IMR-90 (cell line): ENCODE results near the gene GLIPR1L2.

Experiments
- BHLHE40 ChIP-seq: fragments of 150-350 bp; IDR thresholded peaks from 2 replicates; pipeline ENCODE4 v1.6.1; 2016; ENCODE audit warnings: mild to moderate bottlenecking, low read depth, low read length
- CEBPB ChIP-seq: IDR thresholded peaks from 2 replicates; pipeline ENCODE4 v1.6.1; 2012; ENCODE audit warnings: low read depth, low read length, improper control_type of control experiment
- CHD1 ChIP-seq: IDR thresholded peaks from 2 replicates; pipeline ENCODE4 v1.6.1; 2012; ENCODE audit warnings: low read depth, low read length, improper control_type of control experiment
- FOS ChIP-seq: fragments of 150-350 bp; IDR thresholded peaks from 2 replicates; pipeline ENCODE4 v1.6.1; 2016; ENCODE audit warnings: low read depth, low read length
- MAZ ChIP-seq: IDR thresholded peaks from 2 replicates; pipeline ENCODE4 v1.6.1; 2012; ENCODE audit warnings: low read depth, mild to moderate bottlenecking, low read length, improper control_type of control experiment, moderate library complexity, borderline replicate concordance
- MXI1 ChIP-seq: IDR thresholded peaks from 2 replicates; pipeline ENCODE4 v1.6.1; 2012; ENCODE audit warnings: low read depth, mild to moderate bottlenecking, low read length, moderate library complexity, borderline replicate concordance
- NFE2L2 ChIP-seq: fragments of 150-350 bp; IDR thresholded peaks from 2 replicates; pipeline ENCODE4 v1.6.1; 2016; ENCODE audit warnings: low read depth, mild to moderate bottlenecking, low read length
- POLR2A ChIP-seq: IDR thresholded peaks from 2 replicates; pipeline ENCODE4 v1.6.1; 2012; ENCODE audit warnings: mild to moderate bottlenecking, low read depth, low read length
- RAD21 ChIP-seq: IDR thresholded peaks from 2 replicates; pipeline ENCODE4 v1.6.1; 2012; ENCODE audit warnings: low read length, improper control_type of control experiment
- RCOR1 ChIP-seq: IDR thresholded peaks from 2 replicates; pipeline ENCODE4 v1.6.1; 2012; ENCODE audit warnings: mild to moderate bottlenecking, low read length, improper control_type of control experiment; ENCODE audit not compliant: insufficient replicate concordance
- RFX5 ChIP-seq: IDR thresholded peaks from 2 replicates; pipeline ENCODE4 v1.8.0; 2012; ENCODE audit warnings: low read depth, mild to moderate bottlenecking, low read length, moderate library complexity
- SMC3 ChIP-seq: fragments of 150-350 bp; IDR thresholded peaks from 2 replicates; pipeline ENCODE4 v1.6.1; 2016; ENCODE audit warnings: low read depth, mild to moderate bottlenecking, antibody characterized with exemption, low read length, moderate library complexity
- TF ChIP-seq, protein P1 (sequence below): conservative IDR thresholded peaks from 2 replicates; pipeline ENCODE4 v1.5.1; 2012; ENCODE audit warnings: mild to moderate bottlenecking, low read depth, low read length, improper control_type of control experiment
- TF ChIP-seq, protein P2 (sequence below): fragments of 150-350 bp; IDR thresholded peaks from 2 replicates; pipeline ENCODE4 v1.6.1; 2017; ENCODE audit warnings: mild to moderate bottlenecking, antibody characterized with exemption, low read length, low read depth

DNA sequence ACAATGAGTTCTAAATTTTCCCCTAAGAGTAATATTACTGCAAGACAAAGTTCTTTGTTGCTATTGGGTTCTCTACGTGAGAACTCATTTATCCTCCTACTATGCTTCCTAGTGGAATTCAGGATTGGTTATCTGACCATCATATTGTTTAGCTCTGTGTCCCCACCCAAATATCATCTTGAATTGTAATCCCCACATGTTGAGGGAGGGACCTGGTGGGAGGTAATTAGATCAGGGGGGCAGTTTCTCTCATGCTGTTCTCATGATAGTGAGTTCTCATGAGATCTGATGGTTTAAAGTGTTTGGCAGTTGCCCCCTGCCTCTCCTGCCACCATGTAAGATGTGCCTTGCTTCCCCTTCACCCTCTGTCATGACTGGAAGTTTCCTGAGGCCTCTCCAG, 36.6 kb downstream of the GLIPR1L2 start:
- TF ChIP-seq BHLHE40 (no peak), RAD21 (no peak), POLR2A (no peak), RCOR1 (no peak), SMC3 (no peak), MXI1 (no peak), RFX5 (no peak), CEBPB (no peak), CHD1 (no peak), NFE2L2 (no peak), MAZ (no peak), FOS (no peak)
- TF ChIP-seq, protein P1, sequence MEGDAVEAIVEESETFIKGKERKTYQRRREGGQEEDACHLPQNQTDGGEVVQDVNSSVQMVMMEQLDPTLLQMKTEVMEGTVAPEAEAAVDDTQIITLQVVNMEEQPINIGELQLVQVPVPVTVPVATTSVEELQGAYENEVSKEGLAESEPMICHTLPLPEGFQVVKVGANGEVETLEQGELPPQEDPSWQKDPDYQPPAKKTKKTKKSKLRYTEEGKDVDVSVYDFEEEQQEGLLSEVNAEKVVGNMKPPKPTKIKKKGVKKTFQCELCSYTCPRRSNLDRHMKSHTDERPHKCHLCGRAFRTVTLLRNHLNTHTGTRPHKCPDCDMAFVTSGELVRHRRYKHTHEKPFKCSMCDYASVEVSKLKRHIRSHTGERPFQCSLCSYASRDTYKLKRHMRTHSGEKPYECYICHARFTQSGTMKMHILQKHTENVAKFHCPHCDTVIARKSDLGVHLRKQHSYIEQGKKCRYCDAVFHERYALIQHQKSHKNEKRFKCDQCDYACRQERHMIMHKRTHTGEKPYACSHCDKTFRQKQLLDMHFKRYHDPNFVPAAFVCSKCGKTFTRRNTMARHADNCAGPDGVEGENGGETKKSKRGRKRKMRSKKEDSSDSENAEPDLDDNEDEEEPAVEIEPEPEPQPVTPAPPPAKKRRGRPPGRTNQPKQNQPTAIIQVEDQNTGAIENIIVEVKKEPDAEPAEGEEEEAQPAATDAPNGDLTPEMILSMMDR: no peak
- TF ChIP-seq, protein P2, sequence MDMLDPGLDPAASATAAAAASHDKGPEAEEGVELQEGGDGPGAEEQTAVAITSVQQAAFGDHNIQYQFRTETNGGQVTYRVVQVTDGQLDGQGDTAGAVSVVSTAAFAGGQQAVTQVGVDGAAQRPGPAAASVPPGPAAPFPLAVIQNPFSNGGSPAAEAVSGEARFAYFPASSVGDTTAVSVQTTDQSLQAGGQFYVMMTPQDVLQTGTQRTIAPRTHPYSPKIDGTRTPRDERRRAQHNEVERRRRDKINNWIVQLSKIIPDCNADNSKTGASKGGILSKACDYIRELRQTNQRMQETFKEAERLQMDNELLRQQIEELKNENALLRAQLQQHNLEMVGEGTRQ: no peak
